Neural crest cell (in vitro differentiated cells): Measurements from ENCODE around the gene NLRP3. TPM values are rescaled to one million over a fixed set of nuclear protein-coding genes. Genes with fewer than 3 reads are reported as not detected.

Experiments used
- DNase-seq: peaks from one replicate; pipeline ENCODE4 v3.0.0; 2021; ENCODE audit warnings: low read depth, mixed read lengths, low spot score
- H3K27ac Mint-ChIP-seq: one replicate; pipeline ENCODE4 v1.8.0; 2021; ENCODE audit warnings: mild to moderate bottlenecking, mixed read lengths; ENCODE audit not compliant: unreplicated experiment
- H3K27me3 Mint-ChIP-seq: 2 replicates; pipeline ENCODE4 v1.8.0; 2021; ENCODE audit warnings: low read depth, mild to moderate bottlenecking, mixed read lengths
- H3K36me3 Mint-ChIP-seq: 2 replicates; pipeline ENCODE4 v1.8.0; 2021; ENCODE audit warnings: low read depth, mild to moderate bottlenecking, mixed read lengths
- H3K4me1 Mint-ChIP-seq: 2 replicates; pipeline ENCODE4 v1.8.0; 2021; ENCODE audit warnings: mixed read lengths
- H3K4me3 Mint-ChIP-seq: one replicate; pipeline ENCODE4 v1.8.0; 2021; ENCODE audit warnings: mild to moderate bottlenecking, mixed read lengths
- H3K9me3 Mint-ChIP-seq: 2 replicates; pipeline ENCODE4 v1.8.0; 2021; ENCODE audit warnings: mixed read lengths
- total RNA-seq: library from RNA; stranded (reverse); gene quantifications from 2 replicates; pipeline ENCODE4 v1.2.1, GENCODE V29; 2021
- TF ChIP-seq, protein P1 (sequence below): fragments of 200-600 bp; sonication (generic); conservative IDR thresholded peaks from 2 replicates; pipeline ENCODE4 v1.5.0; 2021; ENCODE audit warnings: antibody characterized with exemption, mild to moderate bottlenecking

NLRP3 gene
- total RNA-seq, 1 donor from 2014 or later = 0.07 TPM

DNA sequence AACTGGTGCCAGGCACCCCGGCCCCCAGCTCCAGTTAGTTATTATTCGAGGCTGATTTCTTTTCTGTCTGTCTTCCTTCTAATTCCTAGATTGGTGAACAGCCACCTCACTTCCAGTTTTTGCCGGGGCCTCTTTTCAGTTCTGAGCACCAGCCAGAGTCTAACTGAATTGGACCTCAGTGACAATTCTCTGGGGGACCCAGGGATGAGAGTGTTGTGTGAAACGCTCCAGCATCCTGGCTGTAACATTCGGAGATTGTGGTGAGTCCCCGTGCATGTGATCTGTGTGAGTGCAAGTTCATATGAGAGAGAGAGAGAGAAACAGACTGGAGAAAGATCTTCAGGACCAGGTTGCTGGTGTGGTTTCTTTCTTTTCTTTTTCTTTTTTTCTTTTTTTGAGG lies 13.5 kb downstream of the NLRP3 start:
- Mint-ChIP-seq H3K36me3 (no peaks in the 10 kb centered on the region), H3K27me3 (peaks cover 2% of the 10 kb centered on the region), H3K27ac (peak overlapping the region; percentile 67), H3K4me1 (no peaks in the 10 kb centered on the region), H3K4me3 (no peak overlapping the region), H3K9me3 (no peaks in the 10 kb centered on the region)
- no peak for DNase-seq
- TF ChIP-seq, protein P1, sequence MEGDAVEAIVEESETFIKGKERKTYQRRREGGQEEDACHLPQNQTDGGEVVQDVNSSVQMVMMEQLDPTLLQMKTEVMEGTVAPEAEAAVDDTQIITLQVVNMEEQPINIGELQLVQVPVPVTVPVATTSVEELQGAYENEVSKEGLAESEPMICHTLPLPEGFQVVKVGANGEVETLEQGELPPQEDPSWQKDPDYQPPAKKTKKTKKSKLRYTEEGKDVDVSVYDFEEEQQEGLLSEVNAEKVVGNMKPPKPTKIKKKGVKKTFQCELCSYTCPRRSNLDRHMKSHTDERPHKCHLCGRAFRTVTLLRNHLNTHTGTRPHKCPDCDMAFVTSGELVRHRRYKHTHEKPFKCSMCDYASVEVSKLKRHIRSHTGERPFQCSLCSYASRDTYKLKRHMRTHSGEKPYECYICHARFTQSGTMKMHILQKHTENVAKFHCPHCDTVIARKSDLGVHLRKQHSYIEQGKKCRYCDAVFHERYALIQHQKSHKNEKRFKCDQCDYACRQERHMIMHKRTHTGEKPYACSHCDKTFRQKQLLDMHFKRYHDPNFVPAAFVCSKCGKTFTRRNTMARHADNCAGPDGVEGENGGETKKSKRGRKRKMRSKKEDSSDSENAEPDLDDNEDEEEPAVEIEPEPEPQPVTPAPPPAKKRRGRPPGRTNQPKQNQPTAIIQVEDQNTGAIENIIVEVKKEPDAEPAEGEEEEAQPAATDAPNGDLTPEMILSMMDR = no peak

DNA sequence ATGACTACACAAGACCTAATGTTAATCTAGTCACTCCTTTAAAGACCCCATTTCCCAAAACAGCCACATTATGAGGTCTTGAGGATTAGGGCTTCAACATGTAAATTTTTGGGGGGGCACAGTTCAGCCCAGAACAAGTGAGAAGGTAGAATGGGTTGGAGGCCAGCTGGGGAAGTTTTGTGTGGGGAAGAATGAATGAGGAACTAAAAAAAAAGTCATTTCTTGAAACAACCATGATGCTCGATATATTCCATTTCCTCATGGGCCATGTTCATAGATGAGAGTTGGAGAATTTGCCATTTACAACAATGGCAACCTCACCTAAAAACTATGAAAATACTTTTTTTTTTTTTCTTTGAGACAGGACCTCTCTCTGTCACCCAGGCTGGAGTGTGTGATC lies 14.5 kb downstream of the NLRP3 start:
- Mint-ChIP-seq H3K27me3 (peaks cover 2% of the 10 kb centered on the region), H3K36me3 (no peaks in the 10 kb centered on the region), H3K4me3 (no peak overlapping the region), H3K27ac (no peak overlapping the region), H3K9me3 (no peaks in the 10 kb centered on the region), H3K4me1 (no peaks in the 10 kb centered on the region)
- TF ChIP-seq, protein P1 = no peak
- DNase-seq = no peak

DNA sequence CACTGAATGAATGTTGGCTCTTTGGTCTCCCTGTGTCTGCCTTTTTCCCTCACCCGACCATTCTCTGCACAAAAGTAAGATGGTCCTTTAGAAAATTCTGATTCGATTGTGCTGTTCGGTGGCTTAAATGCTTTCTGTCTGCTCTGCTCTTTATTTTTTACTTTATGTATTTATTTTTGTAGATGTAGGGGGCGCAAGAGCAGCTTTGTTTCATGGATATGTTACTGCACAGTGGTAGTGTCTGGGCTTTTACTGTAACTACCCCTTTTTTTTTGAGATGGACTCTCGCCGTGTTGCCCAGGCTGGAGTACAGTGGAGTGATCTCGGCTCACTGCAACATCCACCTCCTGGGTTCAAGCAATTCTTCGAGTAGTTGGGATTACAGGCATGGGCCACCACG lies 15.7 kb downstream of the NLRP3 start:
- H3K4me1 Mint-ChIP-seq = no peaks in the 10 kb centered on the region
- no peak for DNase-seq
- H3K27ac Mint-ChIP-seq = no peak overlapping the region
- H3K27me3 Mint-ChIP-seq = peaks cover 6% of the 10 kb centered on the region
- H3K4me3 Mint-ChIP-seq = no peak overlapping the region
- TF ChIP-seq, protein P1 = no peak
- no peaks in the 10 kb centered on the region for H3K9me3 Mint-ChIP-seq
- H3K36me3 Mint-ChIP-seq = no peaks in the 10 kb centered on the region

DNA sequence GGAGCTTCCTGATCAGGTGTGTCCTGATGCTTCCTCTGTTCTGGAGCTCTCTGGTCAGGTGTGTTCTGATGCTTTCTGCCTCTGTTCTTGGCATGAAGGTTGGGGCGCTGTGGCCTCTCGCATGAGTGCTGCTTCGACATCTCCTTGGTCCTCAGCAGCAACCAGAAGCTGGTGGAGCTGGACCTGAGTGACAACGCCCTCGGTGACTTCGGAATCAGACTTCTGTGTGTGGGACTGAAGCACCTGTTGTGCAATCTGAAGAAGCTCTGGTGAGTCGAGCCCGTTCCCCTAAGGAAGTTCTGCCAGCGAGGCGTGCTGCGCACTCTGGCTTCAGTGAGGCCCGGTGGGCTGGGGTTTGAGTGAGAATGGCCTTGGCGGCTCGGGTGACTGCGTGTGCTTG lies 18.0 kb downstream of the NLRP3 start:
- TF ChIP-seq, protein P1 = no peak
- Mint-ChIP-seq H3K9me3 (peaks cover 3% of the 10 kb centered on the region), H3K36me3 (no peaks in the 10 kb centered on the region), H3K27me3 (peaks cover 6% of the 10 kb centered on the region), H3K27ac (no peak overlapping the region), H3K4me1 (no peaks in the 10 kb centered on the region), H3K4me3 (no peak overlapping the region)
- DNase-seq = no peak

DNA sequence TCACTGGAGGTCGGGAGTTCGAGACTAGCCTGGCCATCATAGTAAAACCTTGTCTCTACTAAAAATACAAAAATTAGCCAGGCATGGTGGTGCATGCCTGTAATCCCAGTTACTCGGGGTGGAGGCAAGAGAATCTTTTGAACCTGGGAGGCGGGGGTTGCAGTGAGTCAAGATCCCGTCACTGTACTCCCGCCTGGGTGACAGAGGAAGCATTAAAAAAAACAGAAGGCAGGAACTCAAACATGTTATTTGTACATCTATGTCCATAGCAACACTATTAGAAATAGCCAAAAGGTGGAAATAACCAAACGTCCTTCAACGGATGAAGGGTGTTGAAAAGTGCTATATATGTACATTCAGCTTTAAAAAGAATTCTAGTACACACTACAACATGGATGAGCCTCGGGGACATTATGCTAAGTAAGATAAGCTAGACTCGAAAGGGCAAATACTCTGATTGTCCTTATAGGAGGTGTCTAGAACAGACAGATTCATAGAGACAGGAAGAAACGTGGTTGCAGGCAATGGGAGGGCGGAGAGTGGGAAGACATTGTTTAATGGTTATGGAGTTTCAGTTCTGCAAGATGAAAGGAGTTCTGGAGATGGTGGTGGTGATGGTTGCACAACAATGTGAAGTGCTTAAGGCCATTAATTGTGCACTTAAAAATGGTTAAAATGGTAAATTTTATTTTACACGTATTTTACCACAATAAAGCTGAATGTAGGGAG lies 19.2 kb downstream of the NLRP3 start:
- TF ChIP-seq, protein P1 = no peak
- Mint-ChIP-seq H3K36me3 (no peaks in the 10 kb centered on the region), H3K27me3 (peaks cover 6% of the 10 kb centered on the region), H3K27ac (no peak overlapping the region), H3K9me3 (peaks cover 3% of the 10 kb centered on the region), H3K4me3 (no peak overlapping the region), H3K4me1 (no peaks in the 10 kb centered on the region)
- DNase-seq = no peak
